Subcutaneous adipose tissue (tissue), 4 donors: ENCODE results near the gene CHD5. TPM values are rescaled to one million over a fixed set of nuclear protein-coding genes. Genes with fewer than 3 reads are reported as not detected.

ENCODE experiments used
- total RNA-seq, 4 donors: library from RNA; depleted of rRNA; stranded (reverse); fragments of >200 nt; gene quantifications; one replicate each; pipeline ENCODE4 v1.1.0, GENCODE V29; 2016
- TF ChIP-seq, protein P1 (sequence below): fragments of 450-650 bp; IDR thresholded peaks from one replicate; pipeline ENCODE4 v1.5.1; 2016; ENCODE audit warnings: low read depth, mild to moderate bottlenecking, control low read depth, antibody characterized with exemption, moderate library complexity

CHD5 gene
- total RNA-seq, 4 donors from 2014 or later = 0.19 to 0.49 (median 0.22) TPM; not detected in 1

DNA sequence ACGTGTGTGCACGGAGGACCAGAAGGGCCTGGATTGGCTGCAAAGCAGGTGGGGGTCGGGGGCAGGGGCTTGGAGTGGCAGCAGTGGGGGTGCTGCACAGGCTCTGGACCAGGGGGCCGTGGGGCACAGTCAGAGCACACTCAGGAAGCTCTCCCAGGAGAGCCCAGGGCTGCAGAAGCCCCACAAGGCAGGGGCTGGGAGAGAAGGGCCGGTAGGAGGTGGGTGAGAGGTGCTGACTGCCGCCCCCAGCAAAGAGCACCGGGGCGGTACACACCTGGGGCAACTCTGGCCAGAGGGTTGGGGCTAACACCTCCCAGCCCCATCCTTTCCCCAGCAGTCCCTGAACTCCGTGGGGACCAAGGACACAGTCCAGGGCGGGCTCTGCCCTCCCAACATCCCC is 13.9 kb downstream of the CHD5 start:
- TF ChIP-seq, protein P1, sequence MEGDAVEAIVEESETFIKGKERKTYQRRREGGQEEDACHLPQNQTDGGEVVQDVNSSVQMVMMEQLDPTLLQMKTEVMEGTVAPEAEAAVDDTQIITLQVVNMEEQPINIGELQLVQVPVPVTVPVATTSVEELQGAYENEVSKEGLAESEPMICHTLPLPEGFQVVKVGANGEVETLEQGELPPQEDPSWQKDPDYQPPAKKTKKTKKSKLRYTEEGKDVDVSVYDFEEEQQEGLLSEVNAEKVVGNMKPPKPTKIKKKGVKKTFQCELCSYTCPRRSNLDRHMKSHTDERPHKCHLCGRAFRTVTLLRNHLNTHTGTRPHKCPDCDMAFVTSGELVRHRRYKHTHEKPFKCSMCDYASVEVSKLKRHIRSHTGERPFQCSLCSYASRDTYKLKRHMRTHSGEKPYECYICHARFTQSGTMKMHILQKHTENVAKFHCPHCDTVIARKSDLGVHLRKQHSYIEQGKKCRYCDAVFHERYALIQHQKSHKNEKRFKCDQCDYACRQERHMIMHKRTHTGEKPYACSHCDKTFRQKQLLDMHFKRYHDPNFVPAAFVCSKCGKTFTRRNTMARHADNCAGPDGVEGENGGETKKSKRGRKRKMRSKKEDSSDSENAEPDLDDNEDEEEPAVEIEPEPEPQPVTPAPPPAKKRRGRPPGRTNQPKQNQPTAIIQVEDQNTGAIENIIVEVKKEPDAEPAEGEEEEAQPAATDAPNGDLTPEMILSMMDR = no peak

DNA sequence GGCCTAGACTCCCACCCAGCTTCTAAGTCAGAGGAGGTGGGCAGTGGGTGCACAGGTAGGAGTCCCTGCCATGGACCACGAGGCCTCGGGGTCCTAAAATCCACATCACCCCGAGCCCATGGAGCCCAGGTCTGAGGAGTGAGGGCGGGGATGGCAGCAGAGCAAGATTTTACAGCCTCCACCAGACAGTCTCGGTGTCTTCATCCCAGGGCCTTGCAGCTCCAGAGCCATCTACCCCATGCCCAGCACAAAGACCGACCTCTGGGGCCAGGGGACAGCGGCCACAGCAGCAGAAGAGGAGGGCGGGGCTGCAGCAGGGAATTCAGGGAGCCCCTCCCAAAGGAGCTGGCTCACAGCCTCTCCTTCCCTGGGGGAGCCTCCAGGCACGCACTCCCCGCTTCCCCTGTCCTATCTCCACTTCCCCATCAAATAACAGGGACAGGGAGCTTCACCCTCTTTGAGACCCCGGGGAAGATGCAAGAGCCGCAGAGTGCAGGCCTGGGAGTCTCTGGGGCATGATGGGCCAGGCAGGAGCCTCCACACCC is 14.6 kb downstream of the CHD5 start:
- TF ChIP-seq, protein P1 = no peak

DNA sequence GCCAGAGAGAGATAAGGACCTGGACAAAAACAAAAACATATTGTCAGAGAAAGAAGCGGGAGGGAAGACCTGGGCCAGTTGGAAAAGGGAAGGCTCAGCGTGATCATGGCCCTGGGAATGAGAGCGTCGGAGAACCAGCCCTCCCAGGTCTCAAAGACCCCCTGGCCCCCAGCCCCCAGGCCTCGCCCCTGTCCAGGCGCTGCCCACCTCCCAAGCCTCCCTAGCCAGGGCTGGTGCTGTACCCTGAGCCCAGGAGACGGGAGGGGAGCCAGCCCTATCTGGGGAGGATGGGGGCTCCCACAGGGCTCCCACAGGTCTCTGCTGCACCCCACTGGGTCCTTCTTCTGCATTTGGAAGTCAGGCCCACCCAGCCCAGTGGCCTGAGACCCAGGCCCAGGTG is 15.1 kb downstream of the CHD5 start:
- TF ChIP-seq, protein P1 = no peak

DNA sequence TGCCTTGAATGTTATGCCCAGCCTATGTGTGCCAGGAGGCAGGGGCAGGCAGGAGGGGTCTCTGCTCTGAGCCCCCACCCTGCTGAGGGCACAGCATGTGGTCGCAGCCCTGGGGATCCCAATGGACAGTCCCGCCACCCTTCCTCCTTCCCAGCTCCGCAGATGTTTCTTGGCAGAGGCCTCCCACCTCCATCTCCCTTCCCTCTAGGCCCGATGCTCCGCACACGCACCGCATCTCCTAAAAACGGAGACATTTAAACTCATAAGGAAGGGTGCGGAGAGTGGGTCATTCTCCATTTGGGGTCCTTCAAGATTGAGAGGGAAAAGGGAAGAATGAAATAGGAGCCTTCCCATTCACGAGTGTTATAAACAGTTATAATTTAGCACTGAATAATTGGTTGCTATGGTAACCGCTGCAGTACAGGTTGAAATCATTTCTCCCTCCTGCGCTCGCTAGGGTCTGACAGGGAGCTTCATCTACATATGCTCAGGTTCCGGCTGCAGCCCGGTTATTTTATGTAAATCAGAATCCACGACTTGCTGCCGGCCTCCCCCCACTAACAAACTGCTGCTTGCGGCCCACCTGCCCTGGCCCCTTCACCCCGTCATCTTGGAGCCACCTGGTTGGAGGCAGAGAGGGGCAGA is 16.0 kb downstream of the CHD5 start:
- TF ChIP-seq, protein P1 = no peak

DNA sequence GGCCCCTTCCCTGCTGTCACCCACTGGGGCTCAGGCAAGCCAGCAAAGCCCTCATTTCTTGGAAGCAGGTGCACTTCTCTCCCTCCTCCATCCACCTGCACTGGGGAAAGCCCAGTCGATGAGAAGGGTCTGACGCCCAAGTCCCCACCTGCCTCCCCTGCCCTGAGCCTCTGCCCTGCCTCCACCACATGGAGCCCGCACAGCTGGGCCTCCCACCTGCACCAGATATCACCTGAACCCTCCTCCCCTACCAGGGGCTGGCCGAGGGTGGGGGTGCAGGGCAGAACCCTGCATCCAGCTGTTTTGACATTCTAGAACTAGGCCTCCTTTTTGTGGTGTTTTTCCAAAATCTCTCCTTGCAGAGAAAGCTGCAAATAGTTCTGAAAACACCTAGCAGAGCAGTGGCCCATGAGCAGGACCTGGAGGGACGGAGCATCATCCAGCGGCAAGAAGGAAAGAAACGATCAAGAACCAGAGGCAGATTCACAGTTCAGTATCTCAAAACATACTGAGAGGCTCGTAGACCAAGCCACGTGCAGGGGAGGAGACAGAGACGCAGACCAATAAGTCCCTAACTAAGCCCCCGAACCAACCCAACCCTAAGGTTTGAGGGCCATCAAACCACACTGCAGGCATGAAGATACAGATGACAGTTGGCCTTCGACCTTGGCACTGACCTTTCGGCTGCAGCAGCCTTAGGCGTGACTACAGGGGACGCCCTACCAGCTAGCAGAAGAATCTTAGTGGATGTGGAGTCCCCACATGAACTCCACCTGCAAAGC is 16.7 kb downstream of the CHD5 start:
- TF ChIP-seq, protein P1 = no peak

DNA sequence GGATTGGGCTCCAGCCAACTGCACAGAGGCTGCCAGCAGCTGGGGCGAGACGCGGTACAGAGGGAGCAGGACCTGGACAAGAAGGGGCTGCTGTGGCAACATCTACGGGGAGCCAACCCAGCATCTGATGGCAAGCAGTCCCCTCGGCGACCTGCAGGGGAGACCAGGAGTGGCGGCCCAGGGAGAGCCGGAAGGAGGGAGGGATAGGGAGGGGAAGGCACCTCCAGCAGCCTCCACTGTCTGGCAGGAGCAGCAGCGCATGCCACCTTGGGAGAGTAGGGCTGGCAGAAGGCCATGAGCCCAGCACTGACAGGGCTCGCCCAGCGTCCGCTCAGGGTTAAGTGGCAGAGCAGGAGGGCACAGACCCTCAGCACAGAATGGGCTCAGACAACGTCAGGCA is 17.3 kb downstream of the CHD5 start:
- TF ChIP-seq, protein P1 = no peak

DNA sequence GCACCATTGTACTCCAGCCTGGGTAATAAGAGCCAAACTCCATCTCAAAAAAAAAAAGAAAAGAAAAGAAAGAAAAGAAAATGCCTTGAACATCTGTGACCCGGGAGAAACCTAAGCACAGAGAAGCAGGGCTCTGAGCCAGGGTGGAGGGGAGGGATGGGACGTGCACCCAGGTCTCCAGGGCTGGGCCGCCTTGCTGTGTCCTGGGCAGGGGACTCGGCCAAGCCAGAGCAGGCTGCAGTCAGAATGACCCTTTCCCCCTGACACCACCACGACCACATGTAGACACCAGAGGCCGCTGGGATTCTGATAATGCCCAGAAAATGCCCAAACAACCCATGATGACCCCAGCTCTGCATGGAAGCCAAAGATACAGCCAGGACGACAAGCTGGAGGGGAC is 17.8 kb downstream of the CHD5 start:
- TF ChIP-seq, protein P1 = no peak
